Adrenal gland (tissue), 5 donors: Measurements from ENCODE around the gene LYZ.

Source experiments
- POLR2A ChIP-seq, 2 donors: fragments of 450-650 bp; IDR thresholded peaks; one replicate each; pipeline ENCODE4 v1.6.1; 2017; ENCODE audit warnings: antibody characterized with exemption in 2 of 2, mild to moderate bottlenecking in 2 of 2, moderate library complexity in 1 of 2
- TF ChIP-seq, protein P1 (sequence below), 6 experiments: fragments of 450-650 bp in 4 of 6; fragments of 200-600 bp in 2 of 6; sonication (generic) in 1 of 6; IDR thresholded peaks; 1 replicate in 5 of 6; 2 replicates in 1 of 6; pipeline versions ENCODE4 v1.5.1 to v1.8.0; 2016 to 2021; ENCODE audit warnings: antibody characterized with exemption in 6 of 6, mild to moderate bottlenecking in 2 of 6, moderate library complexity in 1 of 6
- donor health status: DM: no; HTN: no; CAD: no.

DNA sequence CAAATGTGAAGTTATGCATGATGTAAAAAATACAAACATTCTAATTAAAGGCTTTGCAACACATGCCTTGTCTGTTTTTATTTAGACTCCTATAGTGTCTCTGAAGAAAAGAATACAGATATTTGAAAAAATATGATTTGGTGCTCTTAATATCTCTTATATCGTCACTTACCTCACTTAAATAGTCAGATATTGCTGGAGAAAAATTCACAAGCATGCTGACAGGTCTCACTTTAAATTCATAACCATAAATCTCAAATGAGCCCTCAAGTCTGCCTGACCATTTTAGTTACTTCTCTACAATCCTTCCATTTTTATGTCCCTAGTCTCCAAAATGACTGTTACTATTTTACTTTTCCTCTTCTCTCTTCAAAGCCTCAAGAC is 6.0 kb downstream of the LYZ start:
- TF ChIP-seq, protein P1, sequence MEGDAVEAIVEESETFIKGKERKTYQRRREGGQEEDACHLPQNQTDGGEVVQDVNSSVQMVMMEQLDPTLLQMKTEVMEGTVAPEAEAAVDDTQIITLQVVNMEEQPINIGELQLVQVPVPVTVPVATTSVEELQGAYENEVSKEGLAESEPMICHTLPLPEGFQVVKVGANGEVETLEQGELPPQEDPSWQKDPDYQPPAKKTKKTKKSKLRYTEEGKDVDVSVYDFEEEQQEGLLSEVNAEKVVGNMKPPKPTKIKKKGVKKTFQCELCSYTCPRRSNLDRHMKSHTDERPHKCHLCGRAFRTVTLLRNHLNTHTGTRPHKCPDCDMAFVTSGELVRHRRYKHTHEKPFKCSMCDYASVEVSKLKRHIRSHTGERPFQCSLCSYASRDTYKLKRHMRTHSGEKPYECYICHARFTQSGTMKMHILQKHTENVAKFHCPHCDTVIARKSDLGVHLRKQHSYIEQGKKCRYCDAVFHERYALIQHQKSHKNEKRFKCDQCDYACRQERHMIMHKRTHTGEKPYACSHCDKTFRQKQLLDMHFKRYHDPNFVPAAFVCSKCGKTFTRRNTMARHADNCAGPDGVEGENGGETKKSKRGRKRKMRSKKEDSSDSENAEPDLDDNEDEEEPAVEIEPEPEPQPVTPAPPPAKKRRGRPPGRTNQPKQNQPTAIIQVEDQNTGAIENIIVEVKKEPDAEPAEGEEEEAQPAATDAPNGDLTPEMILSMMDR (IDR thresholded peaks at IDR 0.05) = no peak
- no peak for TF ChIP-seq POLR2A (IDR thresholded peaks at IDR 0.05)
